Brain microvascular endothelial cell (primary cell): ENCODE data around the gene APLP2.
"Not testable (repeated sequence)": the region's sequence is repeated elsewhere in the genome, so short reads cannot be mapped to it uniquely, and the experiment has no call there.

ENCODE experiments used
- DNase-seq: peaks from one replicate; pipeline ENCODE4 v3.0.0-alpha.2; 2020
- H3K27ac ChIP-seq: fragments of 250-450 bp; sonication (Bioruptor Pico); 2 replicates; pipeline ENCODE4 v1.5.1; 2020; ENCODE audit warnings: mild to moderate bottlenecking, moderate library complexity
- H3K27me3 ChIP-seq: fragments of 250-450 bp; sonication (Bioruptor Pico); replicated peaks from 2 replicates; pipeline ENCODE4 v1.5.1; 2020; ENCODE audit warnings: mild to moderate bottlenecking
- H3K36me3 ChIP-seq: fragments of 250-450 bp; sonication (Bioruptor Pico); replicated peaks from 2 replicates; pipeline ENCODE4 v1.5.1; 2020; ENCODE audit warnings: mild to moderate bottlenecking
- H3K4me3 ChIP-seq: 2 replicates; pipeline ENCODE4 v1.5.1; 2011; ENCODE audit warnings: low read depth, mild to moderate bottlenecking, control low read depth, low read length, moderate library complexity
- in situ Hi-C: cut with HindIII; loops from 2 replicates; pipeline ENCODE4 v1.10.0; 2017; ENCODE audit warnings: low sequenced_read_pairs, low pct_ligation_motif_present
- TF ChIP-seq, protein P1 (sequence below): IDR thresholded peaks from 2 replicates; pipeline ENCODE4 v1.5.1; 2011; ENCODE audit warnings: low read depth, mild to moderate bottlenecking, moderate library complexity, low read length, control low read depth, inconsistent platforms; ENCODE audit errors: missing control alignments

The APLP2 gene

DNA sequence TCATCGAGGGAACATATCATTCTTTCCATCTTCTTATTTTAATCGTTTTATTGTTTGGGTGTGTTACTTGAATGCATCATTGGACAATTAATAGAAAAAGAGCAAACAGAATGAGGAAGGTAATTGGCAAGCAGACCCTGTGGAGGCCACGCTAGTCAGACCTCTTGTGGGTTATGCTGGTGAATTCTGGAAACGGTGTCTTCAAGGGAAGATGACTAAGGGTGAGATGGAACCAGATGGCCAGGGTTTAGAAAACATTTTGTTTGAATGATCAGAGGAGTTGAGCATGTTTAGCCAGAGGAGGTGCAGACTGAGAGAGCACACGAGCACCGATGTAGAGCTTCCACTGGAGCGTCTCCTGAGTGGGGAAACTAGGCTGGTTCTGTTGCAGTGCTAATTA is 98.4 kb downstream of the APLP2 start:
- peak; percentile 27 for DNase-seq

DNA sequence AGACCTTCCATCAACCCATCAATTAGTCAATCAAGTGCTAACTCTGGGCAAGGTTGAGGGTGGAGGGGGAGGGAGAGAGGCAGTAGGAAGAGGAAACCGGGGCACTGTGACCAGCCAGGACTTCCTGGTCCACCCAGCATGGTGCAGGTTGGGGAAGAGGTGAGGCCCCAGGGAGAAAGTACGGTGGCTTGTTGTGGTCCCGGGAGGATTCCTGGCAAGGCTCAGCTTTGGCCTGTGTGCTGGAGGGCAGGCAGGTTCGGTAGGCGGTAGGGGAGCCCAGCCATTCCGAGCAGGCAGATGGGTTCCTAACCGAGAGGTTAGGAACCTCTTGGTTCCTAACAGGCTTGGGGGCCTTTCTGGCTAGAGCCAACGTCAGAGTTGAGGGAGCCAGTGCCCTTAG is 100.7 kb downstream of the APLP2 start:
- no peak overlapping the region for H3K4me3 ChIP-seq
- H3K27ac ChIP-seq = no peak overlapping the region
- H3K36me3 ChIP-seq = no peaks in the 10 kb centered on the region
- TF ChIP-seq, protein P1, sequence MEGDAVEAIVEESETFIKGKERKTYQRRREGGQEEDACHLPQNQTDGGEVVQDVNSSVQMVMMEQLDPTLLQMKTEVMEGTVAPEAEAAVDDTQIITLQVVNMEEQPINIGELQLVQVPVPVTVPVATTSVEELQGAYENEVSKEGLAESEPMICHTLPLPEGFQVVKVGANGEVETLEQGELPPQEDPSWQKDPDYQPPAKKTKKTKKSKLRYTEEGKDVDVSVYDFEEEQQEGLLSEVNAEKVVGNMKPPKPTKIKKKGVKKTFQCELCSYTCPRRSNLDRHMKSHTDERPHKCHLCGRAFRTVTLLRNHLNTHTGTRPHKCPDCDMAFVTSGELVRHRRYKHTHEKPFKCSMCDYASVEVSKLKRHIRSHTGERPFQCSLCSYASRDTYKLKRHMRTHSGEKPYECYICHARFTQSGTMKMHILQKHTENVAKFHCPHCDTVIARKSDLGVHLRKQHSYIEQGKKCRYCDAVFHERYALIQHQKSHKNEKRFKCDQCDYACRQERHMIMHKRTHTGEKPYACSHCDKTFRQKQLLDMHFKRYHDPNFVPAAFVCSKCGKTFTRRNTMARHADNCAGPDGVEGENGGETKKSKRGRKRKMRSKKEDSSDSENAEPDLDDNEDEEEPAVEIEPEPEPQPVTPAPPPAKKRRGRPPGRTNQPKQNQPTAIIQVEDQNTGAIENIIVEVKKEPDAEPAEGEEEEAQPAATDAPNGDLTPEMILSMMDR = no peak
- DNase-seq = no peak
- in situ Hi-C loops = no loop called here
- no peaks in the 10 kb centered on the region for H3K27me3 ChIP-seq

More for the DNA sequence above, 98.4 kb downstream of the APLP2 start:
- TF ChIP-seq, protein P1 = no peak
- Histone ChIP-seq H3K27ac (no peak overlapping the region), H3K36me3 (no peaks in the 10 kb centered on the region), H3K4me3 (no peak overlapping the region), H3K27me3 (no peaks in the 10 kb centered on the region)
- in situ Hi-C loops = no loop called here

GRCh38 chr11:130171534-130171933 is 101.8 kb downstream of the APLP2 start:
- no peaks in the 10 kb centered on the region for H3K27me3 ChIP-seq
- no peaks in the 10 kb centered on the region for H3K36me3 ChIP-seq
- DNase-seq = no peak
- in situ Hi-C loops = no loop called here
- H3K4me3 ChIP-seq = no peak overlapping the region
- TF ChIP-seq, protein P1 = no peak
- no peak overlapping the region for H3K27ac ChIP-seq

DNA sequence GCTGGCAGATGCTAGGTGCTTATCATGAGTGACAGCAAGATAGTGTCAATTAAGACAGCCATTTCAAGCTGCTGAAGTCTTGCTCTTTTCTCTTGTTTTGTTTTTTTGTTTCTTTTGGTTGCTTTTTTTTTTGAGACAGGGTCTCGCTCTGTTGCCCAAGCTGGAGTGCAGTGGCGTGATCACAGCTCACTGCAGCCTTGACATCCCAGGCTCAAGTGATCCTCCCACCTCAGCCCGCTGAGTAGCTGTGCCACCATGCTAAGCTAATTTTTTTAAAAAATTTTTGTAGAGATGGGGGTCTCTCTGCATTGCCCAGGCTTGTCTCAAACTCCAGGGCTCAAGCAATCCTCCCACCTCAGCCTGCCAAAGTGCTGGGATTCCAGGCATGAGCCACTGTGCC is 102.3 kb downstream of the APLP2 start:
- H3K4me3 ChIP-seq, H3K27ac ChIP-seq, H3K27me3 ChIP-seq, H3K36me3 ChIP-seq, in situ Hi-C loops, DNase-seq: not testable (repeated sequence)

DNA sequence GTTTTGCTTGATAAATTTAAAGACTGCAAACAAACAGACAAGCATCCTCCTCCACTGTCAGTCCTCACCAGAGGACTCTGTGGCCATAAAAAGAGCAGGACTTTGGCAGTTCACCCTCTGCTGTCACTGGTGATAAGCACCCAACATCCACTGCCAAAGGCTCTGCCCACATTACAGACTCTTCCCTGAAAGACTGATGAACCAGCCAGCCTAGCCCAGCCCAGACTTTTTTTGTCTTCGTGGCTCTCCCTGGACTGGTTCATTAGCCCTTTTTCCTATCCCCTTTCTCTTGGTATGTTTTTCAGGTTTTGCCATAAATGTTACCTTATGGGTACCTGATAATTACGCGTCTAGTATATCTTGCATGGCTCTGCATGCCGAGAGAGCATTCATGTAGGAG is 104.9 kb downstream of the APLP2 start:
- TF ChIP-seq, protein P1 = no peak
- Histone ChIP-seq H3K27ac (no peak overlapping the region), H3K27me3 (no peaks in the 10 kb centered on the region), H3K4me3 (no peak overlapping the region), H3K36me3 (no peaks in the 10 kb centered on the region)
- in situ Hi-C loops = no loop called here
- DNase-seq = no peak

GRCh38 chr11:130175898-130176297 is 106.2 kb downstream of the APLP2 start:
- Histone ChIP-seq H3K36me3 (no peaks in the 10 kb centered on the region), H3K27me3 (no peaks in the 10 kb centered on the region), H3K27ac (no peak overlapping the region), H3K4me3 (no peak overlapping the region)
- DNase-seq = no peak
- TF ChIP-seq, protein P1 = no peak
- in situ Hi-C loops = no loop called here
